Fibroblast of villous mesenchyme (primary cell): ENCODE results near the gene HEXIM2. TPM values are rescaled to one million over a fixed set of nuclear protein-coding genes. Genes with fewer than 3 reads are reported as not detected.

Experiments used
- DNase-seq: peaks from one replicate; pipeline ENCODE4 v3.0.0-alpha.2; 2010; ENCODE audit warnings: low read depth
- H3K4me3 ChIP-seq: 2 replicates; pipeline ENCODE4 v1.5.1; 2011; ENCODE audit warnings: low read depth, mild to moderate bottlenecking, low read length
- CTCF ChIP-seq: IDR thresholded peaks from 2 replicates; pipeline ENCODE4 v1.5.1; 2012; ENCODE audit warnings: low read depth, mild to moderate bottlenecking, low read length; ENCODE audit not compliant: insufficient read depth
- total RNA-seq: library from RNA; depleted of rRNA; stranded (reverse); fragments of >200 nt; gene quantifications from 2 replicates; pipeline ENCODE4 v1.2.3, GENCODE V29; 2012

HEXIM2 gene
- total RNA-seq, 1 donor: 6.9 TPM

- TF ChIP-seq CTCF: no peak
- no peak for DNase-seq
- H3K4me3 ChIP-seq: no peak overlapping the region
Observed at GRCh38 chr17:45128331-45128730, 33.3 kb upstream of the HEXIM2 start.

GRCh38 chr17:45128989-45129388, 32.7 kb upstream of the HEXIM2 start:
- TF ChIP-seq CTCF: no peak
- no peak for DNase-seq
- H3K4me3 ChIP-seq: no peak overlapping the region

GRCh38 chr17:45129426-45129939, 32.2 kb upstream of the HEXIM2 start:
- DNase-seq: peak; percentile 91
- peak overlapping the region; percentile 9 for H3K4me3 ChIP-seq
- no peak for TF ChIP-seq CTCF

GRCh38 chr17:45129940-45130680, 31.6 kb upstream of the HEXIM2 start:
- peak overlapping the region; percentile 93 for H3K4me3 ChIP-seq
- no peak for TF ChIP-seq CTCF
- no peak for DNase-seq

- peak overlapping the region; percentile 93 for H3K4me3 ChIP-seq
- no peak for DNase-seq
- no peak for TF ChIP-seq CTCF
Observed at GRCh38 chr17:45130681-45131615, 30.7 kb upstream of the HEXIM2 start.

GRCh38 chr17:45131616-45132319, 29.9 kb upstream of the HEXIM2 start:
- peak; percentile 87 for TF ChIP-seq CTCF
- peak; percentile 44 for DNase-seq

More at GRCh38 chr17:45131616-45132319, 29.9 kb upstream of the HEXIM2 start:
- peak overlapping the region; percentile 93 for H3K4me3 ChIP-seq
